ENCODE measurements around the gene TTC39A. TPM values are rescaled to one million over a fixed set of nuclear protein-coding genes. Genes with fewer than 3 reads are reported as not detected.
A peak's percentile ranks its signal among the peaks of the same experiment; 100 is the strongest.

Gene TTC39A
- polyA plus RNA-seq, 1 donor (not counting 4 experiments of a cell fraction or from before 2014, with no cell fraction given): 1.4 TPM

DNA sequence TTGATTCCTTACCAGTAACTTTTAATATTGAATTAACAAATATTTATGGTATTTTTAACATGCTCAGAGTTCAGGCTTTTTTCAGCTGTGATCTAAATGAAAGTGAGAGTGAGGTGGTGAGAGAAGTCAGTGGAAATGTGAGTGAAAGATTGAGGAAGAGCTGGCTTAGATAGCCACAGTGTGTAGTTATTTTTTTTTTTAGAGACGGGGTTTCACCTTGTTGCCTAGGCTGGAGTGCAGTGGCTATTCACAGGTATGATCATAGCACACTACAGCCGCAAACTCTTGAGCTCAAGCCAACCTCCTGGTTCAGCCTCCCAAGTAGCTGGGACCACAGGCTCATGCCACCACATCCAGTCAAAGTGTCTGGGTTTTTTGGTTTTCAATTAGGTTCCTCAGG, 83.3 kb downstream of the TTC39A start:
- Histone ChIP-seq H3K4me2 (ENCODE audit: control insufficient read depth, extremely low read depth, insufficient read depth, low read depth, low read length) (no peak overlapping the region), H4K20me1 (ENCODE audit: control insufficient read depth, extremely low read depth, insufficient read depth, low read length) (peaks cover 7% of the 10 kb centered on the region), H3K36me3 (ENCODE audit: control insufficient read depth in 2 of 2, extremely low read depth in 1 of 2, insufficient read depth in 2 of 2, low read length in 2 of 2) (peaks cover 0 to 4% of the 10 kb centered on the region in 2 experiments), H3K27me3 (ENCODE audit: control insufficient read depth, extremely low read depth, insufficient read depth, low read length) (no peaks in the 10 kb centered on the region), H3K9ac (ENCODE audit: control insufficient read depth, extremely low read depth, insufficient read depth, low read length) (no peak overlapping the region), H3K9me3 (ENCODE audit: control insufficient read depth, low read depth, low read length) (no peaks in the 10 kb centered on the region), H3K79me2 (ENCODE audit: control insufficient read depth, insufficient read depth, low read length) (peaks cover 98% of the 10 kb centered on the region), H3K27ac (ENCODE audit: control insufficient read depth, insufficient read depth, low read length) (no peak overlapping the region), H3K4me3 (ENCODE audit: control insufficient read depth in 2 of 3, extremely low read depth in 1 of 3, insufficient read depth in 2 of 3, low read depth in 1 of 3, low read length in 3 of 3) (no peak overlapping the region), H3K9me1 (ENCODE audit: control insufficient read depth, extremely low read depth, insufficient read depth, low read length) (no peaks in the 10 kb centered on the region), H2AFZ (ENCODE audit: control insufficient read depth, low read length) (no peak overlapping the region), H3K4me1 (ENCODE audit: control insufficient read depth, extremely low read depth, insufficient read depth, low read length) (peaks cover 5% of the 10 kb centered on the region)
- dilution Hi-C loops (cut with MboI; ENCODE audit: extremely low pct_ligation_motif_present, low sequenced_read_pairs): no loop called here
- TF ChIP-seq EZH2 (IDR thresholded peaks at IDR 0.05; ENCODE audit: low read length): no peak
- TF ChIP-seq, protein P1, sequence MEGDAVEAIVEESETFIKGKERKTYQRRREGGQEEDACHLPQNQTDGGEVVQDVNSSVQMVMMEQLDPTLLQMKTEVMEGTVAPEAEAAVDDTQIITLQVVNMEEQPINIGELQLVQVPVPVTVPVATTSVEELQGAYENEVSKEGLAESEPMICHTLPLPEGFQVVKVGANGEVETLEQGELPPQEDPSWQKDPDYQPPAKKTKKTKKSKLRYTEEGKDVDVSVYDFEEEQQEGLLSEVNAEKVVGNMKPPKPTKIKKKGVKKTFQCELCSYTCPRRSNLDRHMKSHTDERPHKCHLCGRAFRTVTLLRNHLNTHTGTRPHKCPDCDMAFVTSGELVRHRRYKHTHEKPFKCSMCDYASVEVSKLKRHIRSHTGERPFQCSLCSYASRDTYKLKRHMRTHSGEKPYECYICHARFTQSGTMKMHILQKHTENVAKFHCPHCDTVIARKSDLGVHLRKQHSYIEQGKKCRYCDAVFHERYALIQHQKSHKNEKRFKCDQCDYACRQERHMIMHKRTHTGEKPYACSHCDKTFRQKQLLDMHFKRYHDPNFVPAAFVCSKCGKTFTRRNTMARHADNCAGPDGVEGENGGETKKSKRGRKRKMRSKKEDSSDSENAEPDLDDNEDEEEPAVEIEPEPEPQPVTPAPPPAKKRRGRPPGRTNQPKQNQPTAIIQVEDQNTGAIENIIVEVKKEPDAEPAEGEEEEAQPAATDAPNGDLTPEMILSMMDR (optimal IDR thresholded peaks at IDR 0.05 in 1 of 3, IDR thresholded peaks at IDR 0.05 in 1 of 3, conservative IDR thresholded peaks at IDR 0.05 in 1 of 3; ENCODE audit: extremely low read depth in 1 of 3, insufficient read depth in 2 of 3, low read length in 3 of 3): no peak
- FAIRE-seq: no peak
- no peak for DNase-seq (ENCODE audit: low read depth, low spot score)

DNA sequence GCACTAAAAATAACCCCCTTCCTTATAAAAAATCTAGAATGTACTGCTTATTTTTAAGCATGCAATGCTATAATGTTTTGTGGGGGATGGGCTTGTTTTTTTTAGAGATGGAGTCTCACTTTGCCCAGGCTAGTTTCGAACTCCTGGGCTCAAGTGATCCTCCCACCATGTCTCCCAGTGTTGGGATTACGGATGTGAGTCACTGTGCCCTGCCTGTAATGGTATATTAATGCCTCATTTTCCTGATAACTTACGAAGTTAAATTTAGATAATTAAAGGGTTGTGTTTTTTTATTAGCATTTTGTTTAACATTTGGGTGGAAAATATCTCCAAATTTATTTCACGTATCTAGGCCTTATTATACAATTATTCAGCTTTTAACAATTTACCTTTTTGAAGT, 87.8 kb downstream of the TTC39A start:
- dilution Hi-C loops (cut with MboI; ENCODE audit: extremely low pct_ligation_motif_present, low sequenced_read_pairs): no loop called here
- Histone ChIP-seq H3K4me1 (ENCODE audit: control insufficient read depth, extremely low read depth, insufficient read depth, low read length) (peaks cover 18% of the 10 kb centered on the region), H3K27me3 (ENCODE audit: control insufficient read depth, extremely low read depth, insufficient read depth, low read length) (no peaks in the 10 kb centered on the region), H3K9me3 (ENCODE audit: control insufficient read depth, low read depth, low read length) (no peaks in the 10 kb centered on the region), H3K36me3 (ENCODE audit: control insufficient read depth in 2 of 2, extremely low read depth in 1 of 2, insufficient read depth in 2 of 2, low read length in 2 of 2) (peaks cover 0 to 7% of the 10 kb centered on the region in 2 experiments), H3K27ac (ENCODE audit: control insufficient read depth, insufficient read depth, low read length) (no peak overlapping the region), H4K20me1 (ENCODE audit: control insufficient read depth, extremely low read depth, insufficient read depth, low read length) (peaks cover 7% of the 10 kb centered on the region), H2AFZ (ENCODE audit: control insufficient read depth, low read length) (no peak overlapping the region), H3K79me2 (ENCODE audit: control insufficient read depth, insufficient read depth, low read length) (peaks cover 100% of the 10 kb centered on the region), H3K4me3 (ENCODE audit: control insufficient read depth in 2 of 3, extremely low read depth in 1 of 3, insufficient read depth in 2 of 3, low read depth in 1 of 3, low read length in 3 of 3) (no peak overlapping the region), H3K4me2 (ENCODE audit: control insufficient read depth, extremely low read depth, insufficient read depth, low read depth, low read length) (peak overlapping the region; percentile 37), H3K9me1 (ENCODE audit: control insufficient read depth, extremely low read depth, insufficient read depth, low read length) (peaks cover 4% of the 10 kb centered on the region), H3K9ac (ENCODE audit: control insufficient read depth, extremely low read depth, insufficient read depth, low read length) (no peak overlapping the region)
- FAIRE-seq (no peak), DNase-seq (ENCODE audit: low read depth, low spot score) (no peak)
- TF ChIP-seq EZH2 (IDR thresholded peaks at IDR 0.05; ENCODE audit: low read length): no peak
- TF ChIP-seq, protein P1 (optimal IDR thresholded peaks at IDR 0.05 in 1 of 3, IDR thresholded peaks at IDR 0.05 in 1 of 3, conservative IDR thresholded peaks at IDR 0.05 in 1 of 3; ENCODE audit: extremely low read depth in 1 of 3, insufficient read depth in 2 of 3, low read length in 3 of 3): no peak

Measured in keratinocyte (primary cell).